AG04449 (cell line): ENCODE data around the gene TMEM41A.
"Not testable (repeated sequence)": the region's sequence is repeated elsewhere in the genome, so short reads cannot be mapped to it uniquely, and the experiment has no call there.

Experiments used
- CTCF ChIA-PET: fragments of 350-600 bp; formaldehyde crosslinking; extraction: SDS; loops from one replicate; lab custom pipeline; 2021; ENCODE audit warnings: antibody characterized with exemption; lab: Yijun Ruan, JAX
- POLR2A ChIA-PET: fragments of 400-600, 350-600 bp; formaldehyde crosslinking; extraction: SDS; loops from one replicate; lab custom pipeline; 2020; ENCODE audit warnings: antibody characterized with exemption, inconsistent platforms; lab: Yijun Ruan, JAX
- DNase-seq: peaks from one replicate; pipeline ENCODE4 v3.0.0-alpha.2; 2010; ENCODE audit warnings: low read depth, low spot score
- H3K4me3 ChIP-seq: 2 replicates; pipeline ENCODE4 v1.5.1; 2011; ENCODE audit warnings: low read depth, mild to moderate bottlenecking, control low read depth, low read length
- TF ChIP-seq, protein P1 (sequence below): IDR thresholded peaks from one replicate; pipeline ENCODE4 v1.5.1; 2011; ENCODE audit warnings: mild to moderate bottlenecking, moderate library complexity, low read length, control low read depth, inconsistent platforms; ENCODE audit not compliant: insufficient read depth; ENCODE audit errors: missing control alignments

TMEM41A gene

DNA sequence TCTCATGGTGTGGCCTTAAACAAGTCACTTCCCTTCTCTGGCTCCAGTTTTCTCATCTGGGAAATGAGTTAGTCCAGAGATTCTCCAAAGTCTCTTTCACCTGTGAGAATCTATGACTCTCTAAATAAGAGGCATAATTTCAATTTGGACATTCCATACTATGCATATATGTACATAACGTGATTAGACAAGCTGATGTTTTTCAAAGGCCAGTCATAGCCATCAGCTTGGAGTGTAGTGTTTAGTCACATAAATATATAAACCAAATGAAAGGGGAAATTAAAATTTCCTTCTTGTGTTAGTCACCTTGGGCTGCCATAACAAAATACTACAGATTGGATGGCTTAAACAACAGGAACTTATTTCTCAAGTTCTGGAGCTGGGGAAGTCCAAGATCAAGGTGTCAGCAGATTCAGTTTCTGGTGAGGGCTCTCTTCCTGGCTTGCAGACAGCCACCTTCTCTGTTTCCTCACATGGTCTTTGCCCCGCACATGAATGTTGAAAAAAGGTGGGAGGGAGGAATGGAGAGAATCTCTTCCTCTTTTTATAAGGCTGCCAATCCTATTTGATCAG, 19.4 kb downstream of the TMEM41A start:
- no peak overlapping the region for H3K4me3 ChIP-seq
- no peak for DNase-seq
- ChIA-PET CTCF (interaction anchor here (1.4 kb wide), 1 partner anchor 11 kb away, joined by 3 read pairs; no protein-coding TSS in a partner anchor), POLR2A (no interaction called here)
- TF ChIP-seq, protein P1, sequence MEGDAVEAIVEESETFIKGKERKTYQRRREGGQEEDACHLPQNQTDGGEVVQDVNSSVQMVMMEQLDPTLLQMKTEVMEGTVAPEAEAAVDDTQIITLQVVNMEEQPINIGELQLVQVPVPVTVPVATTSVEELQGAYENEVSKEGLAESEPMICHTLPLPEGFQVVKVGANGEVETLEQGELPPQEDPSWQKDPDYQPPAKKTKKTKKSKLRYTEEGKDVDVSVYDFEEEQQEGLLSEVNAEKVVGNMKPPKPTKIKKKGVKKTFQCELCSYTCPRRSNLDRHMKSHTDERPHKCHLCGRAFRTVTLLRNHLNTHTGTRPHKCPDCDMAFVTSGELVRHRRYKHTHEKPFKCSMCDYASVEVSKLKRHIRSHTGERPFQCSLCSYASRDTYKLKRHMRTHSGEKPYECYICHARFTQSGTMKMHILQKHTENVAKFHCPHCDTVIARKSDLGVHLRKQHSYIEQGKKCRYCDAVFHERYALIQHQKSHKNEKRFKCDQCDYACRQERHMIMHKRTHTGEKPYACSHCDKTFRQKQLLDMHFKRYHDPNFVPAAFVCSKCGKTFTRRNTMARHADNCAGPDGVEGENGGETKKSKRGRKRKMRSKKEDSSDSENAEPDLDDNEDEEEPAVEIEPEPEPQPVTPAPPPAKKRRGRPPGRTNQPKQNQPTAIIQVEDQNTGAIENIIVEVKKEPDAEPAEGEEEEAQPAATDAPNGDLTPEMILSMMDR: no peak

DNA sequence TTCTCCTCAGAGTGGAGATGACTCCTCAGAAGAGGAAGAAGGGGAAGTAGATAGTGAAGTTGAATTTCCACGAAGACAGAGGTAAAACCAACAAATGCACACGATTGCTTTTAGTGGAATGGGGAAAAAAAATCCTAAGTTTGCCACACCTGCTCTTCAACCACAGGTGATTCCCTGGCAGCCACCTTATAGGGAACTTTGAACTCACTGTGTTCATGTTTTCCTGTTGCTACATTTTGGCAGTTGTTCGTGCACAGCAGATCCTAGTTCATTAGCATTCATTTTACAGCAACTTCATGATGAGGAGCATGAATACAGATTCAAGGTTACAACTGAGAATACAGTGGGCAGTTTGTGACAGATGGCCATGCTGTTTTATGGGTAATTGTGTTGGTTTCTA, 21.5 kb downstream of the TMEM41A start:
- no peak for DNase-seq
- TF ChIP-seq, protein P1: no peak
- no peak overlapping the region for H3K4me3 ChIP-seq
- ChIA-PET POLR2A (no interaction called here), CTCF (interaction anchor here (1.3 kb wide), 1 partner anchor 16 kb away, joined by 4 read pairs; no protein-coding TSS in a partner anchor)

DNA sequence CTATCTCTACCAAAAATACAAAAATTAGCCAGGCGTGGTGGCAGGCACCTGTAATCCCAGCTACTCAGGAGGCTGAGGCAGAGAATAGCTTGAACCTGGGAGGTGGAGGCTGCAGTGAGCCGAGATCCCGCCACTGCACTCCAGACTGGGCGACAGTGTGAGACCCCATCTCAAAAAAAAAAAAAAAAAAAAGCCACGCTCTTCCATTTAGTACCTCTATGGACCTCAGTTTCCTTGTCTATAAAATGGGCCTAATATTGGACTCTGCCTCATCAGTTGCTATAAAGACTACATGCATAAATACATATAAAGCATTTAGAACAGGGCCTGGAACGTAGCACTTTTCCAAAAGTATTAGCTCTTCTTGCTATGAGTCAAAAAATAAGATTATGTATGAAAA, 23.9 kb downstream of the TMEM41A start:
- CTCF ChIA-PET: interaction anchor here (2.3 kb wide), 1 partner anchor 14 kb away, joined by 11 read pairs; no protein-coding TSS in a partner anchor
- POLR2A ChIA-PET, H3K4me3 ChIP-seq, DNase-seq: not testable (repeated sequence)

DNA sequence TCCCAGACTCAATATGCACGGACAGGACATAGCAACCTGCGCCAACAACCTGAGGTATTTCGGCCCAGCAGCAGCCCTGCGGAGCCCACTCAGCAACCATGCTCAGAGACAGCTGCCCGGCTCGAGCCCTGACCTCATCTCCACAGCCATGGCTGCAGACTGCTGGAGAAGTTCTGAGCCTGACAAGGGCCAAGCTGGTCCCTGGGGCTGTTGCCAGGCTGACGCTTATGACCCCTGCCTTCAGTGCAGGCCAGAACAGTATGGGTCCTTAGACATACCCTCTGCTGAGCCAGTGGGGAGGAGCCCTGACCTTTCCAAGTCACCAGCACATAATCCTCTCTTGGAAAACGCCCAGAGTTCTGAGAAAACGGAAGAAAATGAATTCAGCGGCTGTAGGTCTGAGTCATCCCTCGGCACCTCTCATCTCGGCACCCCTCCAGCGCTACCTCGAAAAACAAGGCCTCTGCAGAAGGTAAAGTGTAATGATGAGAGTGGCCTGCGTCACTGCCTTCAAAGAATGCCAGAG, 25.5 kb downstream of the TMEM41A start:
- ChIA-PET CTCF (interaction anchor here (2.3 kb wide), 1 partner anchor 12 kb away, joined by 11 read pairs; no protein-coding TSS in a partner anchor), POLR2A (no interaction called here)
- DNase-seq: no peak
- no peak overlapping the region for H3K4me3 ChIP-seq
- TF ChIP-seq, protein P1: no peak

DNA sequence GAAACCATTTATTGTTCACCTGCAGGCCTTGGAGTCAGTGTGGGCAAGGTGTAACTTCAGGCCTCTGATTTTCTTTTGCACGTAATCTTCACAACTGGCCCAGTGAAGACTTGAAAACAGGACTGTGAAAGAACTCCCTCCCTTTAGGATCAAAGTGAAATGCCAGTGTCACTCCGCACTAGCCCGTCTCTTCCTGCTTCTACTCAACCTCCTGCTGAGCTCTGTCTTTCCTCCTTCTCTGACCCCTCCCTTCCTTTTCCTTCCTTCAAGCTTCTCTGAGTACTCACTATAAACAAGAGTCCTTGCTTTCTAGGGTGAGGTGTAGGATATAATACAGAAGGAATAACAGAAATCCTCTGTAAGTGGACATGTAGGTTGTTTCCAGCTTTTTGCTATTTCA, 28.5 kb downstream of the TMEM41A start:
- CTCF ChIA-PET: interaction anchor here (1.1 to 2.9 kb wide), 3 partner anchors 10 to 105 kb away, joined by 3 to 20 read pairs (median 3); no protein-coding TSS in a partner anchor
- POLR2A ChIA-PET: no interaction called here

DNA sequence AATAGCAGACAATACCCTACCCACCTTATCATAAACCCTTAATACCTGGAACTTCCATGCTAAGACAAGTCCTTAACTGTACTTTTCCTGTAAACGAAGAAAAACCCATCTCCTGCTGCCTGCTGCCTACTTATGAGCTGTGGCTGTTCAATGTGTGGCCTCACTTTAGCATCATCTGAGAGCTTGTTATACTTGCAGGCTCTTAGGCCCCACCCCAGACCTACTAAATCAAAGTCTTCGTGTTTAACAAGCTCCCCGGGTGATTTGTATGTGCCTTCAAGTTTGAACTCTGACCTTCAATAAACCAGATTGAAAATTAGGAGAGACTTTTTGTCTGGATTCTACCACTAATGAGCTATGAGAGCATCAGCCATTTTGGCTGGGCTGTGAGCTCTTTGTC, 29.3 kb downstream of the TMEM41A start:
- DNase-seq: no peak
- H3K4me3 ChIP-seq: no peak overlapping the region
- POLR2A ChIA-PET: no interaction called here
- TF ChIP-seq, protein P1: no peak
- CTCF ChIA-PET: interaction anchor here (1.1 to 2.9 kb wide), 3 partner anchors 9 to 105 kb away, joined by 3 to 20 read pairs (median 3); no protein-coding TSS in a partner anchor

More for the DNA sequence above, 28.5 kb downstream of the TMEM41A start:
- no peak overlapping the region for H3K4me3 ChIP-seq
- TF ChIP-seq, protein P1: no peak
- no peak for DNase-seq

DNA sequence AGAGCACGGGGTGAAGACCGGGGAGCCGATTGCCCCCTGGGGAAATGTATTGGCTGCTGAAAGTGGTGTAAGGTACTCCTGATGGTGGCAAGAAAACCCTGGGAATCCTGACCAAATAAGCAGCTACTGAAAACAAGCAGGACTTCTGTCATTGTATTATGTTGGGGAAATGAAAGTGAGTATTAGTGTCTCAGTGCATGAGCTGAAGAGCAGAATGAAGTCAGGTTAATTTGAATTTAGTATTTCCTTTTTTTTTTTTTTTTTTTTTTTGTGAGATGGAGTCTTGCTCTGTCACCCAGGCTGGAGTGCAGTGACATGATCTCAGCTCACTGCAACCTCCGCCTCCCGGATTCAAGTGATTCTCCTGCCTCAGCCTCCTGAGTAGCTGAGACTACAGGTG, 32.7 kb downstream of the TMEM41A start:
- DNase-seq, H3K4me3 ChIP-seq, POLR2A ChIA-PET: not testable (repeated sequence)
- CTCF ChIA-PET: interaction anchor here (1.5 kb wide), 1 partner anchor 109 kb away, joined by 4 read pairs; no protein-coding TSS in a partner anchor
